Endothelial cell of umbilical vein (primary cell): ENCODE results near the gene CENPS. TPM values are rescaled to one million over a fixed set of nuclear protein-coding genes. Genes with fewer than 3 reads are reported as not detected.
"Not testable (repeated sequence)": the region's sequence is repeated elsewhere in the genome, so short reads cannot be mapped to it uniquely, and the experiment has no call there.

Experiments used
- BruUV-seq: library from RNA; stranded (reverse); fragments of 400-500 nt; replicated peaks from 2 replicates; lab custom pipeline; 2021; lab: Mats Ljungman, UMichigan
- CTCF ChIA-PET: fragments of 300-600, 350-600 bp; sonication (Branson Sonifier 250); formaldehyde crosslinking; loops from one replicate; lab custom pipeline; 2021; ENCODE audit warnings: antibody characterized with exemption, inconsistent platforms; lab: Charles Lee
- POLR2A ChIA-PET: fragments of 300-600, 350-600 bp; sonication (Branson Sonifier 250); formaldehyde crosslinking; loops from one replicate; lab custom pipeline; 2021; ENCODE audit warnings: antibody characterized with exemption, inconsistent platforms; lab: Charles Lee
- DNase-seq: peaks from one replicate; pipeline ENCODE4 v3.0.0-alpha.2; 2011; ENCODE audit warnings: low read depth, low spot score
- FAIRE-seq: peaks from 2 replicates; lab custom pipeline; 2011; peaks lifted over from hg19 to GRCh38; lab: Jason Lieb, UNC
- H2AFZ ChIP-seq: 2 replicates; pipeline ENCODE4 v1.6.0; 2012; ENCODE audit warnings: low read depth, low read length, control low read depth, inconsistent platforms
- H3K27ac ChIP-seq: 2 replicates; pipeline ENCODE4 v1.5.1; 2011; ENCODE audit warnings: low read depth, mild to moderate bottlenecking, control low read depth, low read length, moderate library complexity; ENCODE audit not compliant: insufficient read depth
- H3K27me3 ChIP-seq, 2 experiments: 2 replicates each; pipeline versions ENCODE4 v1.6.0 to v1.6.1; 2011; ENCODE audit warnings: low read length in 2 of 2, mixed read lengths in 1 of 2; ENCODE audit not compliant: control insufficient read depth in 2 of 2, insufficient read depth in 2 of 2
- H3K36me3 ChIP-seq, 2 experiments: 2 replicates in 1 of 2; 3 replicates in 1 of 2; pipeline ENCODE4 v1.5.1; 2011; ENCODE audit warnings: low read length in 2 of 2, mild to moderate bottlenecking in 1 of 2, moderate library complexity in 1 of 2; ENCODE audit not compliant: control insufficient read depth in 2 of 2, insufficient read depth in 2 of 2; ENCODE audit errors: extremely low read depth in 1 of 2
- H3K4me1 ChIP-seq: 3 replicates; pipeline ENCODE4 v1.5.1; 2011; ENCODE audit warnings: mild to moderate bottlenecking, low read length; ENCODE audit not compliant: control insufficient read depth, insufficient read depth; ENCODE audit errors: extremely low read depth
- H3K4me2 ChIP-seq: 2 replicates; pipeline ENCODE4 v1.6.1; 2011; ENCODE audit warnings: low read length, control low read depth, mixed read lengths; ENCODE audit not compliant: insufficient read depth
- H3K4me3 ChIP-seq, 3 experiments: fragments of 200-600 bp in 1 of 3; sonication (generic), shearing (Covaris generic) in 1 of 3; replicated peaks in 1 of 3; 2 replicates each; pipeline ENCODE4 v1.5.1; 2011 to 2016; ENCODE audit warnings: control low read depth in 3 of 3, low read length in 3 of 3, mild to moderate bottlenecking in 2 of 3, inconsistent platforms in 1 of 3, low read depth in 1 of 3, moderate library complexity in 1 of 3; ENCODE audit not compliant: insufficient read depth in 1 of 3
- H3K79me2 ChIP-seq: 2 replicates; pipeline ENCODE4 v1.6.0; 2012; ENCODE audit warnings: low read length, inconsistent platforms; ENCODE audit not compliant: control insufficient read depth, insufficient read depth
- H3K9ac ChIP-seq: replicated peaks from 2 replicates; pipeline ENCODE3; 2011; ENCODE audit warnings: low read length, control low read depth; ENCODE audit not compliant: insufficient read depth; ENCODE audit errors: extremely low read depth
- H3K9me1 ChIP-seq: replicated peaks from 3 replicates; pipeline ENCODE4 v1.6.0; 2011; ENCODE audit warnings: mild to moderate bottlenecking, low read length; ENCODE audit not compliant: control insufficient read depth, insufficient read depth; ENCODE audit errors: extremely low read depth
- H3K9me3 ChIP-seq: replicated peaks from 2 replicates; pipeline ENCODE4 v1.5.1; 2012; ENCODE audit warnings: low read length, inconsistent platforms; ENCODE audit not compliant: control insufficient read depth, insufficient read depth
- H4K20me1 ChIP-seq: replicated peaks from 2 replicates; pipeline ENCODE3; 2011; ENCODE audit warnings: mild to moderate bottlenecking, low read length; ENCODE audit not compliant: control insufficient read depth, insufficient read depth; ENCODE audit errors: extremely low read depth
- CTCF ChIP-seq, 2 donors: IDR thresholded peaks; 1 replicate in 1 of 2; 2 replicates in 1 of 2; pipeline ENCODE4 v1.5.1; 2011; ENCODE audit warnings: low read length in 2 of 2, mild to moderate bottlenecking in 2 of 2, moderate library complexity in 2 of 2, control low read depth in 1 of 2, inconsistent platforms in 1 of 2, low read depth in 1 of 2; ENCODE audit not compliant: insufficient read depth in 1 of 2; ENCODE audit errors: extremely low read depth in 1 of 2
- EZH2 ChIP-seq: IDR thresholded peaks from 2 replicates; pipeline ENCODE4 v1.6.1; 2012; ENCODE audit warnings: borderline replicate concordance, low read depth, mild to moderate bottlenecking, moderate library complexity, low read length, inconsistent platforms; ENCODE audit not compliant: severe bottlenecking
- FOS ChIP-seq: IDR thresholded peaks from 2 replicates; pipeline ENCODE4 v1.6.1; 2011; ENCODE audit warnings: mild to moderate bottlenecking, low read length, moderate library complexity, borderline replicate concordance; ENCODE audit not compliant: insufficient read depth
- GATA2 ChIP-seq: IDR thresholded peaks from 2 replicates; pipeline ENCODE4 v1.7.0; 2011; ENCODE audit warnings: low read depth, mild to moderate bottlenecking, moderate library complexity, mixed read lengths, low read length; ENCODE audit not compliant: insufficient read length, insufficient read depth
- JUN ChIP-seq: IDR thresholded peaks from 2 replicates; pipeline ENCODE4 v1.6.1; 2011; ENCODE audit warnings: borderline replicate concordance, low read depth; ENCODE audit not compliant: insufficient read length, insufficient read depth
- MAX ChIP-seq: IDR thresholded peaks from 2 replicates; pipeline ENCODE4 v1.6.1; 2011; ENCODE audit not compliant: insufficient read depth, insufficient read length
- MYC ChIP-seq: IDR thresholded peaks from one replicate; pipeline ENCODE4 v1.6.1; 2011; ENCODE audit warnings: mild to moderate bottlenecking, low read depth, low read length
- POLR2A ChIP-seq: IDR thresholded peaks from 2 replicates; pipeline ENCODE4 v1.6.1; 2012; ENCODE audit warnings: low read depth, mild to moderate bottlenecking, control low read depth, low read length
- POLR2AphosphoS5 ChIP-seq: IDR thresholded peaks from 2 replicates; pipeline ENCODE4 v1.6.1; 2012; ENCODE audit warnings: low read depth, mild to moderate bottlenecking, control low read depth, low read length, moderate library complexity; ENCODE audit not compliant: insufficient read depth
- dilution Hi-C: fragments of 300-500 bp; cut with MboI; formaldehyde crosslinking; loops from one replicate; pipeline ENCODE4 v1.15.0; 2019; ENCODE audit warnings: low sequenced_read_pairs; ENCODE audit not compliant: extremely low pct_ligation_motif_present
- intact Hi-C: fragments of 100-400 bp; cut with micrococcal nuclease; formaldehyde crosslinking; loops from one replicate; pipeline ENCODE4 v1.10.0; 2022
- polyA plus RNA-seq, 4 experiments: library from polyadenylated mRNA; depleted of rRNA in 3 of 4; stranded (reverse) in 3 of 4; unstranded in 1 of 4; fragments of >200 nt; gene quantifications; 2 replicates each; pipeline versions ENCODE4 v1.2.1 to v1.2.3, GENCODE V29; 2011 to 2012; ENCODE audit warnings: missing spikeins in 1 of 4
- total RNA-seq: library from RNA; stranded (reverse); gene quantifications from 2 replicates; pipeline ENCODE4 v1.2.3, GENCODE V29; 2021

The CENPS gene
- total and polyA plus RNA-seq, 2 donors (not counting 3 experiments of a cell fraction or from before 2014, with no cell fraction given): 10.2 to 16.2 TPM

GRCh38 chr1:10456661-10457060 is 26.4 kb downstream of the CENPS start:
- H3K4me2 ChIP-seq: no peak overlapping the region
- intact Hi-C loops (no loop called here), dilution Hi-C loops (no loop called here)
- no peak for TF ChIP-seq MAX
- no peak for TF ChIP-seq MYC
- TF ChIP-seq FOS: no peak
- no peak for TF ChIP-seq EZH2
- no peak for TF ChIP-seq POLR2AphosphoS5
- TF ChIP-seq GATA2: no peak
- no peak for TF ChIP-seq POLR2A
- TF ChIP-seq JUN: no peak
- TF ChIP-seq CTCF (IDR thresholded peaks at IDR 0.05; ENCODE audit: extremely low read depth in 1 of 2, insufficient read depth in 1 of 2, low read depth in 1 of 2, low read length in 2 of 2): no peak
- H3K4me3 ChIP-seq: no peak overlapping the region
- CTCF ChIA-PET: interaction anchor here (0.6 to 2.0 kb wide), 5 partner anchors 15 to 411 kb away, joined by 3 to 11 read pairs (median 4); no protein-coding TSS in a partner anchor
- no peaks in the 10 kb centered on the region for H3K9me3 ChIP-seq
- H3K9ac ChIP-seq: no peak overlapping the region
- no peak overlapping the region for H2AFZ ChIP-seq
- no peaks in the 10 kb centered on the region for H3K79me2 ChIP-seq
- FAIRE-seq (no peak), DNase-seq (no peak)
- H4K20me1 ChIP-seq: no peaks in the 10 kb centered on the region
- peaks cover 0 to 5% of the 10 kb centered on the region in 2 experiments for H3K36me3 ChIP-seq
- H3K4me1 ChIP-seq: peaks cover 22% of the 10 kb centered on the region
- POLR2A ChIA-PET: no interaction called here
- no peaks in the 10 kb centered on the region for H3K9me1 ChIP-seq
- H3K27ac ChIP-seq: no peak overlapping the region
- BruUV-seq: TSS peak; percentile 14
- H3K27me3 ChIP-seq: no peaks in the 10 kb centered on the region

- H4K20me1 ChIP-seq, H3K9me1 ChIP-seq, H3K27me3 ChIP-seq, H3K79me2 ChIP-seq, H3K36me3 ChIP-seq, intact Hi-C loops, H3K4me2 ChIP-seq, H3K27ac ChIP-seq, H2AFZ ChIP-seq, DNase-seq, H3K4me3 ChIP-seq, dilution Hi-C loops, H3K9me3 ChIP-seq, BruUV-seq, POLR2A ChIA-PET, H3K9ac ChIP-seq: not testable (repeated sequence)
- CTCF ChIA-PET: interaction anchor here (1.1 to 1.6 kb wide), 4 partner anchors 27 to 410 kb away, joined by 3 to 20 read pairs (median 6); partner anchors contain the start of gene CENPS
- peaks cover 20% of the 10 kb centered on the region for H3K4me1 ChIP-seq
- FAIRE-seq: peak; percentile 50
These were observed 27.2 kb downstream of the CENPS start for GRCh38 chr1:10457462-10457861.
